HEK293 (cell line): ENCODE data around the gene POLR1G.

Source experiments
- HOXD13 ChIP-seq: sonication (generic); formaldehyde crosslinking; IDR thresholded peaks from 2 replicates; pipeline ENCODE4 v1.8.0; 2022; ENCODE audit warnings: missing genetic modification reagents, borderline replicate concordance
- MZF1 ChIP-seq: fragments of 450-650 bp; formaldehyde crosslinking; IDR thresholded peaks from 2 replicates; pipeline ENCODE4 v1.5.1; 2017; ENCODE audit warnings: missing biosample characterization, missing genetic modification characterization, borderline replicate concordance
- OVOL3 ChIP-seq: fragments of 450-650 bp; formaldehyde crosslinking; IDR thresholded peaks from 2 replicates; pipeline ENCODE4 v1.5.1; 2016; ENCODE audit warnings: missing biosample characterization, missing genetic modification characterization
- PATZ1 ChIP-seq: fragments of 450-650 bp; formaldehyde crosslinking; IDR thresholded peaks from 2 replicates; pipeline ENCODE4 v1.5.1; 2016; ENCODE audit warnings: missing biosample characterization, missing genetic modification characterization
- PRDM10 ChIP-seq: fragments of 450-650 bp; formaldehyde crosslinking; IDR thresholded peaks from 2 replicates; pipeline ENCODE4 v1.5.1; 2016; ENCODE audit warnings: missing biosample characterization, missing genetic modification characterization
- SALL2 ChIP-seq: fragments of 450-650 bp; formaldehyde crosslinking; IDR thresholded peaks from 2 replicates; pipeline ENCODE4 v1.5.0; 2017; ENCODE audit warnings: missing biosample characterization, mild to moderate bottlenecking, missing genetic modification characterization, borderline replicate concordance
- ZBTB21 ChIP-seq: fragments of 450-650 bp; formaldehyde crosslinking; IDR thresholded peaks from 2 replicates; pipeline ENCODE4 v1.5.1; 2017; ENCODE audit warnings: missing biosample characterization, missing genetic modification characterization
- ZEB2 ChIP-seq: fragments of 450-650 bp; formaldehyde crosslinking; IDR thresholded peaks from 2 replicates; pipeline ENCODE4 v1.5.1; 2016; ENCODE audit warnings: missing biosample characterization, missing genetic modification characterization
- ZFP37 ChIP-seq: fragments of 450-650 bp; formaldehyde crosslinking; IDR thresholded peaks from 2 replicates; pipeline ENCODE4 v1.5.1; 2016; ENCODE audit warnings: missing biosample characterization, missing genetic modification characterization
- ZNF146 ChIP-seq: fragments of 450-650 bp; formaldehyde crosslinking; IDR thresholded peaks from 2 replicates; pipeline ENCODE4 v1.5.1; 2016; ENCODE audit warnings: missing biosample characterization, missing genetic modification characterization
- ZNF19 ChIP-seq: fragments of 450-650 bp; formaldehyde crosslinking; IDR thresholded peaks from 2 replicates; pipeline ENCODE4; 2016; ENCODE audit warnings: missing biosample characterization, missing genetic modification characterization, low read depth
- ZNF239 ChIP-seq: fragments of 450-650 bp; formaldehyde crosslinking; IDR thresholded peaks from 2 replicates; pipeline ENCODE4 v1.5.1; 2016; ENCODE audit warnings: missing biosample characterization, missing genetic modification characterization
- ZNF292 ChIP-seq: fragments of 450-650 bp; formaldehyde crosslinking; IDR thresholded peaks from 2 replicates; pipeline ENCODE4 v1.5.1; 2016; ENCODE audit warnings: low read depth, missing biosample characterization, missing genetic modification characterization, borderline replicate concordance
- ZNF394 ChIP-seq: fragments of 450-650 bp; formaldehyde crosslinking; IDR thresholded peaks from 2 replicates; pipeline ENCODE4 v1.5.1; 2016; ENCODE audit warnings: missing biosample characterization, missing genetic modification characterization, mild to moderate bottlenecking, moderate library complexity, borderline replicate concordance
- ZNF416 ChIP-seq: fragments of 450-650 bp; formaldehyde crosslinking; IDR thresholded peaks from 2 replicates; pipeline ENCODE4 v1.5.1; 2016; ENCODE audit warnings: missing biosample characterization, missing genetic modification characterization
- ZNF449 ChIP-seq: fragments of 450-650 bp; formaldehyde crosslinking; IDR thresholded peaks from 2 replicates; pipeline ENCODE4 v1.5.1; 2017; ENCODE audit warnings: missing biosample characterization, mild to moderate bottlenecking, missing genetic modification characterization, moderate library complexity
- ZNF664 ChIP-seq: fragments of 450-650 bp; formaldehyde crosslinking; IDR thresholded peaks from 2 replicates; pipeline ENCODE4 v1.5.1; 2016; ENCODE audit warnings: missing biosample characterization, missing genetic modification characterization
- ZNF776 ChIP-seq: fragments of 450-650 bp; formaldehyde crosslinking; IDR thresholded peaks from 2 replicates; pipeline ENCODE4 v1.5.0; 2017; ENCODE audit warnings: missing biosample characterization, missing genetic modification characterization, borderline replicate concordance
- ZNF837 ChIP-seq: fragments of 450-650 bp; formaldehyde crosslinking; IDR thresholded peaks from 2 replicates; pipeline ENCODE4 v1.5.1; 2016; ENCODE audit warnings: missing biosample characterization, missing genetic modification characterization
- ZSCAN16 ChIP-seq: fragments of 450-650 bp; formaldehyde crosslinking; IDR thresholded peaks from 2 replicates; pipeline ENCODE4 v1.5.1; 2016; ENCODE audit warnings: missing biosample characterization, missing genetic modification characterization
- ZXDB ChIP-seq: fragments of 450-650 bp; formaldehyde crosslinking; IDR thresholded peaks from 2 replicates; pipeline ENCODE4 v1.5.1; 2016; ENCODE audit warnings: missing biosample characterization, missing genetic modification characterization
- TF ChIP-seq, protein P1 (sequence below): fragments of 450-650 bp; formaldehyde crosslinking; IDR thresholded peaks from 2 replicates; pipeline ENCODE4 v1.5.1; 2016; ENCODE audit warnings: missing biosample characterization, missing genetic modification characterization
- TF ChIP-seq, protein P2 (sequence below): fragments of 450-650 bp; formaldehyde crosslinking; IDR thresholded peaks from 2 replicates; pipeline ENCODE4 v1.5.1; 2016; ENCODE audit warnings: missing biosample characterization, missing genetic modification characterization, low read depth
- TF ChIP-seq, protein P3 (sequence below): fragments of 450-650 bp; formaldehyde crosslinking; IDR thresholded peaks from 2 replicates; pipeline ENCODE4 v1.5.0; 2017; ENCODE audit warnings: missing biosample characterization, missing genetic modification characterization, borderline replicate concordance

Gene POLR1G

GRCh38 chr19:45424191-45425058 is 18.0 kb downstream of the POLR1G start (continued):
- no peak for TF ChIP-seq ZNF416 (tag by site-specific recombination)
- TF ChIP-seq ZNF664 (tag by site-specific recombination) = peak; percentile 88
- TF ChIP-seq ZNF19 (tag by site-specific recombination) = no peak
- peak; percentile 93 for TF ChIP-seq ZXDB
- TF ChIP-seq ZEB2 (tag by site-specific recombination) = peak; percentile 47
- TF ChIP-seq SALL2 (tag by site-specific recombination) = no peak
- peak; percentile 75 for TF ChIP-seq ZFP37 (tag by site-specific recombination)
- TF ChIP-seq PATZ1 = peak; percentile 71
- TF ChIP-seq ZNF146 (tag by site-specific recombination) = no peak
- no peak for TF ChIP-seq ZSCAN16 (tag by site-specific recombination)
- no peak; the same call in 1 of the 2 replicates for TF ChIP-seq ZNF449
- TF ChIP-seq, protein P1, sequence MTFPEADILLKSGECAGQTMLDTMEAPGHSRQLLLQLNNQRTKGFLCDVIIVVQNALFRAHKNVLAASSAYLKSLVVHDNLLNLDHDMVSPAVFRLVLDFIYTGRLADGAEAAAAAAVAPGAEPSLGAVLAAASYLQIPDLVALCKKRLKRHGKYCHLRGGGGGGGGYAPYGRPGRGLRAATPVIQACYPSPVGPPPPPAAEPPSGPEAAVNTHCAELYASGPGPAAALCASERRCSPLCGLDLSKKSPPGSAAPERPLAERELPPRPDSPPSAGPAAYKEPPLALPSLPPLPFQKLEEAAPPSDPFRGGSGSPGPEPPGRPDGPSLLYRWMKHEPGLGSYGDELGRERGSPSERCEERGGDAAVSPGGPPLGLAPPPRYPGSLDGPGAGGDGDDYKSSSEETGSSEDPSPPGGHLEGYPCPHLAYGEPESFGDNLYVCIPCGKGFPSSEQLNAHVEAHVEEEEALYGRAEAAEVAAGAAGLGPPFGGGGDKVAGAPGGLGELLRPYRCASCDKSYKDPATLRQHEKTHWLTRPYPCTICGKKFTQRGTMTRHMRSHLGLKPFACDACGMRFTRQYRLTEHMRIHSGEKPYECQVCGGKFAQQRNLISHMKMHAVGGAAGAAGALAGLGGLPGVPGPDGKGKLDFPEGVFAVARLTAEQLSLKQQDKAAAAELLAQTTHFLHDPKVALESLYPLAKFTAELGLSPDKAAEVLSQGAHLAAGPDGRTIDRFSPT (tag by site-specific recombination) = no peak
- TF ChIP-seq, protein P2, sequence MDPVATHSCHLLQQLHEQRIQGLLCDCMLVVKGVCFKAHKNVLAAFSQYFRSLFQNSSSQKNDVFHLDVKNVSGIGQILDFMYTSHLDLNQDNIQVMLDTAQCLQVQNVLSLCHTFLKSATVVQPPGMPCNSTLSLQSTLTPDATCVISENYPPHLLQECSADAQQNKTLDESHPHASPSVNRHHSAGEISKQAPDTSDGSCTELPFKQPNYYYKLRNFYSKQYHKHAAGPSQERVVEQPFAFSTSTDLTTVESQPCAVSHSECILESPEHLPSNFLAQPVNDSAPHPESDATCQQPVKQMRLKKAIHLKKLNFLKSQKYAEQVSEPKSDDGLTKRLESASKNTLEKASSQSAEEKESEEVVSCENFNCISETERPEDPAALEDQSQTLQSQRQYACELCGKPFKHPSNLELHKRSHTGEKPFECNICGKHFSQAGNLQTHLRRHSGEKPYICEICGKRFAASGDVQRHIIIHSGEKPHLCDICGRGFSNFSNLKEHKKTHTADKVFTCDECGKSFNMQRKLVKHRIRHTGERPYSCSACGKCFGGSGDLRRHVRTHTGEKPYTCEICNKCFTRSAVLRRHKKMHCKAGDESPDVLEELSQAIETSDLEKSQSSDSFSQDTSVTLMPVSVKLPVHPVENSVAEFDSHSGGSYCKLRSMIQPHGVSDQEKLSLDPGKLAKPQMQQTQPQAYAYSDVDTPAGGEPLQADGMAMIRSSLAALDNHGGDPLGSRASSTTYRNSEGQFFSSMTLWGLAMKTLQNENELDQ = no peak
- TF ChIP-seq ZNF776 (tag by site-specific recombination) = no peak
- TF ChIP-seq ZNF394 (tag by site-specific recombination) = no peak
- TF ChIP-seq HOXD13 = no peak
- TF ChIP-seq ZBTB21 (tag by site-specific recombination) = no peak
- no peak for TF ChIP-seq OVOL3 (tag by site-specific recombination)
- TF ChIP-seq ZNF292 (tag by site-specific recombination) = no peak
- 0 out of 2 replicates have a peak, but pooled peaks have one; percentile 4 for TF ChIP-seq ZNF239 (tag by site-specific recombination)
- TF ChIP-seq, protein P3, sequence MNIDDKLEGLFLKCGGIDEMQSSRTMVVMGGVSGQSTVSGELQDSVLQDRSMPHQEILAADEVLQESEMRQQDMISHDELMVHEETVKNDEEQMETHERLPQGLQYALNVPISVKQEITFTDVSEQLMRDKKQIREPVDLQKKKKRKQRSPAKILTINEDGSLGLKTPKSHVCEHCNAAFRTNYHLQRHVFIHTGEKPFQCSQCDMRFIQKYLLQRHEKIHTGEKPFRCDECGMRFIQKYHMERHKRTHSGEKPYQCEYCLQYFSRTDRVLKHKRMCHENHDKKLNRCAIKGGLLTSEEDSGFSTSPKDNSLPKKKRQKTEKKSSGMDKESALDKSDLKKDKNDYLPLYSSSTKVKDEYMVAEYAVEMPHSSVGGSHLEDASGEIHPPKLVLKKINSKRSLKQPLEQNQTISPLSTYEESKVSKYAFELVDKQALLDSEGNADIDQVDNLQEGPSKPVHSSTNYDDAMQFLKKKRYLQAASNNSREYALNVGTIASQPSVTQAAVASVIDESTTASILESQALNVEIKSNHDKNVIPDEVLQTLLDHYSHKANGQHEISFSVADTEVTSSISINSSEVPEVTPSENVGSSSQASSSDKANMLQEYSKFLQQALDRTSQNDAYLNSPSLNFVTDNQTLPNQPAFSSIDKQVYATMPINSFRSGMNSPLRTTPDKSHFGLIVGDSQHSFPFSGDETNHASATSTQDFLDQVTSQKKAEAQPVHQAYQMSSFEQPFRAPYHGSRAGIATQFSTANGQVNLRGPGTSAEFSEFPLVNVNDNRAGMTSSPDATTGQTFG (tag by site-specific recombination) = no peak
- TF ChIP-seq MZF1 = peak; percentile 32; the same call in 1 of the 2 replicates
- no peak for TF ChIP-seq ZNF837 (tag by site-specific recombination)
- peak; percentile 29 for TF ChIP-seq PRDM10 (tag by site-specific recombination)
